Measurements from ENCODE around the gene KAZN.

Gene KAZN

GRCh38 chr1:15045123-15045522 lies 446.6 kb downstream of the KAZN start:
- H3K4me3 ChIP-seq (ENCODE audit: low read depth, low read length) = no peak overlapping the region
- TF ChIP-seq CTCF (IDR thresholded peaks at IDR 0.05; ENCODE audit: insufficient read depth, low read depth, low read length, missing control alignments) = no peak
- DNase-seq (ENCODE audit: low read depth) = no peak

GRCh38 chr1:15046487-15047165 lies 448.1 kb downstream of the KAZN start:
- peak; percentile 79 for DNase-seq (ENCODE audit: low read depth)
- TF ChIP-seq CTCF (IDR thresholded peaks at IDR 0.05; ENCODE audit: insufficient read depth, low read depth, low read length, missing control alignments) = peak; percentile 87
- H3K4me3 ChIP-seq (ENCODE audit: low read depth, low read length) = no peak overlapping the region

GRCh38 chr1:15047237-15047636 lies 448.8 kb downstream of the KAZN start:
- no peak overlapping the region for H3K4me3 ChIP-seq (ENCODE audit: low read depth, low read length)
- DNase-seq (ENCODE audit: low read depth) = no peak
- TF ChIP-seq CTCF (IDR thresholded peaks at IDR 0.05; ENCODE audit: insufficient read depth, low read depth, low read length, missing control alignments) = no peak

GRCh38 chr1:15048437-15048980 lies 450.0 kb downstream of the KAZN start:
- DNase-seq (ENCODE audit: low read depth) = no peak
- TF ChIP-seq CTCF (IDR thresholded peaks at IDR 0.05; ENCODE audit: insufficient read depth, low read depth, low read length, missing control alignments) = no peak
- H3K4me3 ChIP-seq (ENCODE audit: low read depth, low read length) = no peak overlapping the region

- DNase-seq (ENCODE audit: low read depth) = no peak
- H3K4me3 ChIP-seq (ENCODE audit: low read depth, low read length) = no peak overlapping the region
- TF ChIP-seq CTCF (IDR thresholded peaks at IDR 0.05; ENCODE audit: insufficient read depth, low read depth, low read length, missing control alignments) = no peak
These were observed 450.6 kb downstream of the KAZN start for GRCh38 chr1:15049067-15049466.

- TF ChIP-seq CTCF (IDR thresholded peaks at IDR 0.05; ENCODE audit: insufficient read depth, low read depth, low read length, missing control alignments) = no peak
- no peak for DNase-seq (ENCODE audit: low read depth)
- H3K4me3 ChIP-seq (ENCODE audit: low read depth, low read length) = no peak overlapping the region
These were observed 453.5 kb downstream of the KAZN start for GRCh38 chr1:15051882-15052528.
